Breast epithelium (tissue), 4 donors: ENCODE results near the gene AVPI1. TPM values are rescaled to one million over a fixed set of nuclear protein-coding genes. Genes with fewer than 3 reads are reported as not detected.

Source experiments
- DNase-seq, 2 donors: peaks; one replicate each; pipeline ENCODE4 v3.0.0-alpha.2; 2019; ENCODE audit warnings: low spot score in 2 of 2
- H3K27ac ChIP-seq, 2 donors: fragments of 200-600 bp; sonication (generic) in 1 of 2; one replicate each; pipeline ENCODE4 v1.5.1; 2016 to 2019; ENCODE audit warnings: mild to moderate bottlenecking in 1 of 2
- H3K27me3 ChIP-seq, 2 donors: fragments of 200-600 bp; sonication (generic) in 1 of 2; one replicate each; pipeline versions ENCODE4 v1.5.1 to v1.6.0; 2017 to 2019; ENCODE audit warnings: control low read depth in 1 of 2, mild to moderate bottlenecking in 1 of 2
- H3K36me3 ChIP-seq: fragments of 200-600 bp; one replicate; pipeline ENCODE4 v1.5.1; 2019
- H3K4me1 ChIP-seq, 2 donors: fragments of 200-600 bp; sonication (generic); one replicate each; pipeline ENCODE4 v1.5.1; 2016 to 2019; ENCODE audit warnings: control low read depth in 1 of 2
- H3K4me3 ChIP-seq, 3 donors: fragments of 200-600 bp; sonication (generic); 1 replicate in 2 of 3; 2 replicates in 1 of 3; pipeline ENCODE4 v1.5.1; 2016 to 2019; ENCODE audit warnings: mild to moderate bottlenecking in 3 of 3, moderate library complexity in 2 of 3
- H3K9me3 ChIP-seq, 2 donors: fragments of 200-600 bp; sonication (generic) in 1 of 2; one replicate each; pipeline ENCODE4 v1.5.1; 2016 to 2019; ENCODE audit warnings: control low read depth in 1 of 2
- POLR2A ChIP-seq: fragments of 450-650 bp; IDR thresholded peaks from one replicate; pipeline ENCODE4 v1.6.1; 2016; ENCODE audit warnings: antibody characterized with exemption, mild to moderate bottlenecking, moderate library complexity
- POLR2AphosphoS5 ChIP-seq, 3 donors: sonication (generic); formaldehyde crosslinking; IDR thresholded peaks; one replicate each; pipeline ENCODE4 v1.6.1; 2017; ENCODE audit warnings: antibody characterized with exemption in 3 of 3
- intact Hi-C: fragments of 100-400 bp; cut with DNase I; formaldehyde crosslinking; loops from one replicate; pipeline ENCODE4 v1.15.1; 2023; ENCODE audit warnings: low total_unique reads
- total RNA-seq, 3 donors: library from RNA; depleted of rRNA; stranded (reverse); fragments of >200 nt; gene quantifications; one replicate each; pipeline ENCODE4 v1.1.0, GENCODE V29; 2016
- TF ChIP-seq, protein P1 (sequence below), 3 donors: fragments of 450-650 bp; IDR thresholded peaks; one replicate each; pipeline ENCODE4 v1.5.1; 2016 to 2017; ENCODE audit warnings: antibody characterized with exemption in 3 of 3, mild to moderate bottlenecking in 3 of 3, moderate library complexity in 3 of 3

Gene AVPI1
- total RNA-seq, 3 donors from 2014 or later: 23.9 to 42.4 (median 39.0) TPM

GRCh38 chr10:97721871-97722780, 35.1 kb upstream of the AVPI1 start:
- TF ChIP-seq POLR2A: no peak
- no peak for TF ChIP-seq POLR2AphosphoS5 (IDR thresholded peaks at IDR 0.05)
- TF ChIP-seq, protein P1, sequence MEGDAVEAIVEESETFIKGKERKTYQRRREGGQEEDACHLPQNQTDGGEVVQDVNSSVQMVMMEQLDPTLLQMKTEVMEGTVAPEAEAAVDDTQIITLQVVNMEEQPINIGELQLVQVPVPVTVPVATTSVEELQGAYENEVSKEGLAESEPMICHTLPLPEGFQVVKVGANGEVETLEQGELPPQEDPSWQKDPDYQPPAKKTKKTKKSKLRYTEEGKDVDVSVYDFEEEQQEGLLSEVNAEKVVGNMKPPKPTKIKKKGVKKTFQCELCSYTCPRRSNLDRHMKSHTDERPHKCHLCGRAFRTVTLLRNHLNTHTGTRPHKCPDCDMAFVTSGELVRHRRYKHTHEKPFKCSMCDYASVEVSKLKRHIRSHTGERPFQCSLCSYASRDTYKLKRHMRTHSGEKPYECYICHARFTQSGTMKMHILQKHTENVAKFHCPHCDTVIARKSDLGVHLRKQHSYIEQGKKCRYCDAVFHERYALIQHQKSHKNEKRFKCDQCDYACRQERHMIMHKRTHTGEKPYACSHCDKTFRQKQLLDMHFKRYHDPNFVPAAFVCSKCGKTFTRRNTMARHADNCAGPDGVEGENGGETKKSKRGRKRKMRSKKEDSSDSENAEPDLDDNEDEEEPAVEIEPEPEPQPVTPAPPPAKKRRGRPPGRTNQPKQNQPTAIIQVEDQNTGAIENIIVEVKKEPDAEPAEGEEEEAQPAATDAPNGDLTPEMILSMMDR (IDR thresholded peaks at IDR 0.05): no peak
- Histone ChIP-seq H3K9me3 (no peaks in the 10 kb centered on the region), H3K36me3 (no peaks in the 10 kb centered on the region), H3K27me3 (no peaks in the 10 kb centered on the region), H3K27ac (peak overlapping the region in 1 of 2 donors; percentile 14), H3K4me3 (no peak overlapping the region), H3K4me1 (peaks cover 10 to 21% of the 10 kb centered on the region in 2 donors)
- DNase-seq: no peak
- intact Hi-C loops: no loop called here

GRCh38 chr10:97719602-97720001, 32.6 kb upstream of the AVPI1 start:
- DNase-seq: no peak
- peak overlapping the region; percentile 92 to 93 for H3K27ac ChIP-seq
- no peaks in the 10 kb centered on the region for H3K36me3 ChIP-seq
- intact Hi-C loops: loop anchor here (5.0 to 10.0 kb wide), 2 partner anchors 1132 to 1535 kb away; partner anchors contain the start of gene TM9SF3
- H3K27me3 ChIP-seq: no peaks in the 10 kb centered on the region
- H3K9me3 ChIP-seq: no peaks in the 10 kb centered on the region
- H3K4me3 ChIP-seq: no peak overlapping the region
- H3K4me1 ChIP-seq: peaks cover 15 to 21% of the 10 kb centered on the region in 2 donors
- TF ChIP-seq, protein P1 (IDR thresholded peaks at IDR 0.05): no peak
- no peak for TF ChIP-seq POLR2AphosphoS5 (IDR thresholded peaks at IDR 0.05)
- TF ChIP-seq POLR2A: no peak

DNA sequence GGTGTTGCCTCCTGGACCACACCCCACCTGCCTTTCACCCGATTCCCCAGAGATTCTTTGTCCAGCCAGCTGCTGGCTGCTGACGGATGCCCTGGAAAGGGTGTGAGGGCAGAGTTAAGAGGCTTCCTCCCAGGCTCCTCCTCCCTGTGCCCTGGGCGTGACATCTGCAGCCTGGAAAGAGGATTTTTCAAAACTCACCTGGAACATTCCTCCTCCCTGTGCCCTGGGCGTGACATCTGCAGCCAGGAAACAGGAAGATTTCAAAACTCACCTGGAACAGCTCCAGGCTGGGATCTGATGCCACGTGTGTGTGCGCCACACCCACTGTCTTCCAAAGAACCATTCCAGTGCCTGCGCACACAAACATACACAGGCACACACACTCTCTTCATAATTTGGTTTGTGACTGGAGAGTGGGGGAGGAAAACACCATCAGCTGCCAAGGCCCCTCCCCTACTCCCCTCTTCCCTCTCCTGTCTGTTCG, 31.7 kb upstream of the AVPI1 start:
- TF ChIP-seq POLR2A: no peak
- TF ChIP-seq POLR2AphosphoS5 (IDR thresholded peaks at IDR 0.05): peak; percentile 37 to 72 (median 57)
- Histone ChIP-seq H3K27me3 (no peaks in the 10 kb centered on the region), H3K9me3 (no peaks in the 10 kb centered on the region), H3K4me1 (peaks cover 15 to 21% of the 10 kb centered on the region in 2 donors), H3K4me3 (peak overlapping the region in 1 of 3 donors; percentile 41), H3K36me3 (no peaks in the 10 kb centered on the region), H3K27ac (peak overlapping the region; percentile 92 to 93)
- DNase-seq: peak; percentile 88 to 92
- intact Hi-C loops: loop anchor here (5.0 to 10.0 kb wide), 2 partner anchors 1131 to 1536 kb away; partner anchors contain the start of gene TM9SF3

GRCh38 chr10:97718178-97718577, 31.1 kb upstream of the AVPI1 start:
- intact Hi-C loops: loop anchor here (5.0 to 10.0 kb wide), 2 partner anchors 1131 to 1537 kb away; partner anchors contain the start of gene TM9SF3
- TF ChIP-seq POLR2A (no peak), POLR2AphosphoS5 (IDR thresholded peaks at IDR 0.05) (no peak)
- TF ChIP-seq, protein P1 (IDR thresholded peaks at IDR 0.05): no peak
- Histone ChIP-seq H3K9me3 (no peaks in the 10 kb centered on the region), H3K4me3 (peak overlapping the region in 1 of 3 donors; percentile 41), H3K27ac (peak overlapping the region; percentile 92 to 93), H3K36me3 (no peaks in the 10 kb centered on the region), H3K27me3 (no peaks in the 10 kb centered on the region), H3K4me1 (peaks cover 15 to 21% of the 10 kb centered on the region in 2 donors)
- no peak for DNase-seq

DNA sequence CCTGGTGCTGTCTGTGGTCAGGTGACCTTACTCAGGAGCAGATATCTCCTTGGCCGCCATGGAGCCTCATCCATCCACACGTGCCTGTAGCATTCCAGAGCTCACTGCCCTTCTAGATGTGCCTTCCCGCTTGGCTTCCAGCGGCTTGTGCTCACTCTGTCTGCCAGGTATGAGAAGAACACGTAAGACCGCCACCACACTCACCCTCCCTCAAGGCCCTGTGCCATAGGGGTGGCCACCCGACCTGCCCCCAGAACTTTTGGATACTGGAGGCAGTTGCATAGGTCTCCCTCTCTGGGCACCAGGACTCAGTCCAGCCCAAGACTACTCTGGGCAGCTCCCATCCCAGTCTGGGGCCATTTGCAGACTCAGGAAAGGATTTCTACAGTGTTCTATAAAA, 30.6 kb upstream of the AVPI1 start:
- Histone ChIP-seq H3K36me3 (no peaks in the 10 kb centered on the region), H3K27ac (peak overlapping the region; percentile 92 to 93), H3K4me3 (peak overlapping the region in 1 of 3 donors; percentile 41), H3K4me1 (peaks cover 15 to 21% of the 10 kb centered on the region in 2 donors), H3K9me3 (no peaks in the 10 kb centered on the region), H3K27me3 (no peaks in the 10 kb centered on the region)
- DNase-seq: no peak
- intact Hi-C loops: loop anchor here (5.0 to 10.0 kb wide), 2 partner anchors 1130 to 1537 kb away; partner anchors contain the start of gene TM9SF3
- TF ChIP-seq POLR2A: no peak
- no peak for TF ChIP-seq POLR2AphosphoS5 (IDR thresholded peaks at IDR 0.05)
- TF ChIP-seq, protein P1 (IDR thresholded peaks at IDR 0.05): no peak
